Measurements from ENCODE around the gene DDX17.

Gene DDX17

DNA sequence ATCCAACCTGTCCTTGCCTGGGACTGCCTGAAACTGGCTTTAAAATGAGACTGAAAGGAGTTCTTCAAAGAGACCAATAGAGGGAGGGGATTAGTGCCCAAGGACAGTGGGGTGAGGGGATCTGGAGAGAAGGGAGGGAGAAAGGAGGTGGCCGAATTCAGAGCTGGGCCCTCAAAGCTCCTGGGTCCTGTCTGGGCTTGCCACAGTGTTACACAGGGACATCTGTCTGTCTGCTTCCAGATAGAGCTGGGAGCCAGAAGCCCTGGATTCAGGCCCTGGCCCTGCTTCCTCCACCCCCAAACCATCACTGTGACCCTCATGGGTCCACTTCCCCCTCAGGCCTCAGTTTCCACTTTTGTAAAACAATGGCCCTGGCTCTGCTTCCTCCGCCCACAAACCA, 54.7 kb downstream of the DDX17 start:
- Histone ChIP-seq H3K27me3 (ENCODE audit: control insufficient read depth in 2 of 2, insufficient read depth in 2 of 2, low read length in 2 of 2) (peaks cover 30 to 39% of the 10 kb centered on the region in 2 donors), H3K9me3 (ENCODE audit: control insufficient read depth in 2 of 2, low read length in 2 of 2) (no peaks in the 10 kb centered on the region), H3K4me3 (ENCODE audit: low read length in 2 of 2) (no peak overlapping the region), H3K9ac (ENCODE audit: low read depth in 1 of 2, low read length in 2 of 2) (no peak overlapping the region), H3K4me1 (ENCODE audit: control insufficient read depth in 2 of 2, insufficient read depth in 2 of 2, low read length in 2 of 2) (peaks cover 3 to 6% of the 10 kb centered on the region in 2 donors), H3K27ac (ENCODE audit: low read depth in 2 of 2, low read length in 2 of 2) (no peak overlapping the region), H3K36me3 (ENCODE audit: control insufficient read depth in 2 of 2, insufficient read depth in 2 of 2, low read length in 2 of 2) (no peaks in the 10 kb centered on the region)

DNA sequence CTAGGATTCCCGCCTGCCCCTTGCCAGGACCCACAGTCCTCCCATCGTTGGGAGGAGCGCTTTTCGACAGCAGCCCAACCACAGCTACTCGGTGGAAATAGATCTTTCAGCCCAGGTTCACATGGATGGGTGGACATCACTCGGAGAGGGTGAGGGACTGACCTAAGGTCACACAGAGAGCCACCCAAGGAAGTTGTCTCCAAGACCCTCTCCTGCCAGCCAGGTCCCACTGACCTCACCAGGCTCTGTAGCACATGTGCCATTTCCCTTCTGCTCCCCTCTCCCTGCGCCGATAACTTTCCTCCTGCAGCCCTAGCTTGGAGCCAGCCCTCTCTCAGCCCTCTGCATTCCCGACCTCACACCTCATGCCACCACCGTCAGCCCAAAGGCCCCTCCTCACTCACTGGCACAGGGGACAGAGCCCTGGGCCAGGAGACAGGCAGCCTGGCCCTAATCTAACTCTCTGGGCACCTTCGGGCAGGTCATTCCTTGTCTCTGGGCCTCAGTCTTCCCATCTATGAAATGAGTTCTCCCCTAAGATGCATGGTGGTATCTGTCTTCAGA, 55.8 kb downstream of the DDX17 start:
- Histone ChIP-seq H3K36me3 (ENCODE audit: control insufficient read depth in 2 of 2, insufficient read depth in 2 of 2, low read length in 2 of 2) (no peaks in the 10 kb centered on the region), H3K4me1 (ENCODE audit: control insufficient read depth in 2 of 2, insufficient read depth in 2 of 2, low read length in 2 of 2) (peaks cover 3 to 6% of the 10 kb centered on the region in 2 donors), H3K27ac (ENCODE audit: low read depth in 2 of 2, low read length in 2 of 2) (no peak overlapping the region), H3K9ac (ENCODE audit: low read depth in 1 of 2, low read length in 2 of 2) (no peak overlapping the region), H3K4me3 (ENCODE audit: low read length in 2 of 2) (no peak overlapping the region), H3K9me3 (ENCODE audit: control insufficient read depth in 2 of 2, low read length in 2 of 2) (no peaks in the 10 kb centered on the region), H3K27me3 (ENCODE audit: control insufficient read depth in 2 of 2, insufficient read depth in 2 of 2, low read length in 2 of 2) (peaks cover 32 to 35% of the 10 kb centered on the region in 2 donors)

- no peaks in the 10 kb centered on the region for H3K36me3 ChIP-seq (ENCODE audit: control insufficient read depth in 2 of 2, insufficient read depth in 2 of 2, low read length in 2 of 2)
- H3K4me3 ChIP-seq (ENCODE audit: low read length in 2 of 2): no peak overlapping the region
- peaks cover 34 to 37% of the 10 kb centered on the region in 2 donors for H3K27me3 ChIP-seq (ENCODE audit: control insufficient read depth in 2 of 2, insufficient read depth in 2 of 2, low read length in 2 of 2)
- H3K27ac ChIP-seq (ENCODE audit: low read depth in 2 of 2, low read length in 2 of 2): no peak overlapping the region
- no peak overlapping the region for H3K9ac ChIP-seq (ENCODE audit: low read depth in 1 of 2, low read length in 2 of 2)
- H3K9me3 ChIP-seq (ENCODE audit: control insufficient read depth in 2 of 2, low read length in 2 of 2): no peaks in the 10 kb centered on the region
- H3K4me1 ChIP-seq (ENCODE audit: control insufficient read depth in 2 of 2, insufficient read depth in 2 of 2, low read length in 2 of 2): peaks cover 3 to 6% of the 10 kb centered on the region in 2 donors
Observed at GRCh38 chr22:38449776-38450175, 56.3 kb downstream of the DDX17 start.

DNA sequence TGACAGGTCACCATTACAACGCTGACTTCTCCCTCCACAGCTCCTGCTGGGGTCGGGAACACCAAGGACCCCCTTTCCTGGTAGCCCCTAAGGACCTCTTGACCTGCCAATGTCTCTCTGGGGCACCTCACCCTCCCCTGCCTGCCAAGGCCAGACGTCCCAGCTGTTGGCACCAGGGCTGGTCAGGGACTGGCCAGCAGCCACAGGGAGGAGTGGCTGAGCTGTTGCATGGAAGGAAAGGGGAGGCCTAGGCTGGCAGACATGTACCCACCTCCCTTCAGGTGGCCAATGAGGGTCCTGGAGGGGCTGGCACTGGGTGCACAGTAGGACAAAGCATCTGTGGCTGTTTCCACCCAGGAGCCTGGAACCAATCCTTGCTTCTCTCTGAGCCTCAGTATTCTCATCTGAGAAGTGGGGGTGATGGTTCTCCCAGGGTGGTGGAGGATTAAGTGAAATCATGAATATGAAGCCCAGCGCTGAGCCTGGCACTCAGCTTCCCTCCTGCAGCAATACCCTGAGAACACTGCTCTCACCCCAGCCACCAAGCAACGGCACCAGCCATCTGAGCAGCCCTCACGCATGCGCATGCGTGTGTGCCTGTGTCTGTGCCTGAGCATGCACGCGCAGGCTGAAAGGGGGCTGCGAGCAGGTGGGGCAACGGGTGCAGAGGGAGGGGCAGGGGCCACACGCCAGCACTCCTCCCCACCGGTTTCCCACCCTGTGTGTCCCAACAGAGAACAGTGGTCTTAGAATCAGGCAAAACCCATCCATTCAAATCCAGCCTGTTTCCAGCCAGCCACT, 57.0 kb downstream of the DDX17 start:
- Histone ChIP-seq H3K9me3 (ENCODE audit: control insufficient read depth in 2 of 2, low read length in 2 of 2) (no peaks in the 10 kb centered on the region), H3K4me3 (ENCODE audit: low read length in 2 of 2) (no peak overlapping the region), H3K36me3 (ENCODE audit: control insufficient read depth in 2 of 2, insufficient read depth in 2 of 2, low read length in 2 of 2) (no peaks in the 10 kb centered on the region), H3K9ac (ENCODE audit: low read depth in 1 of 2, low read length in 2 of 2) (no peak overlapping the region), H3K4me1 (ENCODE audit: control insufficient read depth in 2 of 2, insufficient read depth in 2 of 2, low read length in 2 of 2) (no peaks in the 10 kb centered on the region), H3K27me3 (ENCODE audit: control insufficient read depth in 2 of 2, insufficient read depth in 2 of 2, low read length in 2 of 2) (peaks cover 34 to 40% of the 10 kb centered on the region in 2 donors), H3K27ac (ENCODE audit: low read depth in 2 of 2, low read length in 2 of 2) (no peak overlapping the region)

GRCh38 chr22:38446018-38446601, 60.0 kb downstream of the DDX17 start:
- Histone ChIP-seq H3K27me3 (ENCODE audit: control insufficient read depth in 2 of 2, insufficient read depth in 2 of 2, low read length in 2 of 2) (peaks cover 24 to 34% of the 10 kb centered on the region in 2 donors), H3K36me3 (ENCODE audit: control insufficient read depth in 2 of 2, insufficient read depth in 2 of 2, low read length in 2 of 2) (no peaks in the 10 kb centered on the region), H3K9ac (ENCODE audit: low read depth in 1 of 2, low read length in 2 of 2) (no peak overlapping the region), H3K9me3 (ENCODE audit: control insufficient read depth in 2 of 2, low read length in 2 of 2) (no peaks in the 10 kb centered on the region), H3K27ac (ENCODE audit: low read depth in 2 of 2, low read length in 2 of 2) (no peak overlapping the region), H3K4me1 (ENCODE audit: control insufficient read depth in 2 of 2, insufficient read depth in 2 of 2, low read length in 2 of 2) (no peaks in the 10 kb centered on the region), H3K4me3 (ENCODE audit: low read length in 2 of 2) (no peak overlapping the region)

DNA sequence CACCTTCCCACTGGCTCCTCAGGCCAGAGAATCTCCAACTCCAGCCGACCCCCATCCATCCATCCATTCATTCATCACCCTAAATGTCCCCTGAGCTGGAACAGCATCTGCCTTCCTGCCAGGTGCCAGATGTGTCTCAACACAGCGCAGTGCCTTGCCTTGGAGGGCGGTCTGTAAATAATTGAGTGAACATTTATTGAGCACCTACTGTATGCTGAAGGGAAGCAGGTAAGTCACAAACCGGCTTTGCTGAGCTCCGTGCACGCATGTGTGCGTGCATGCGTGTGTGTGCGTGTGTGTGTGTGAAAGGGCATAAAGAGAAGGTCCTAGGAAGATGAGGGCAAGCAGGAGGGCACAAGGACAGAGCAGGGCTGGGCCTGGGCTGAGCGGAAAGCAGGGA, 61.3 kb downstream of the DDX17 start:
- H3K4me3 ChIP-seq (ENCODE audit: low read length in 2 of 2): no peak overlapping the region
- no peaks in the 10 kb centered on the region for H3K36me3 ChIP-seq (ENCODE audit: control insufficient read depth in 2 of 2, insufficient read depth in 2 of 2, low read length in 2 of 2)
- H3K9me3 ChIP-seq (ENCODE audit: control insufficient read depth in 2 of 2, low read length in 2 of 2): no peaks in the 10 kb centered on the region
- H3K27me3 ChIP-seq (ENCODE audit: control insufficient read depth in 2 of 2, insufficient read depth in 2 of 2, low read length in 2 of 2): peaks cover 23 to 28% of the 10 kb centered on the region in 2 donors
- no peaks in the 10 kb centered on the region for H3K4me1 ChIP-seq (ENCODE audit: control insufficient read depth in 2 of 2, insufficient read depth in 2 of 2, low read length in 2 of 2)
- no peak overlapping the region for H3K9ac ChIP-seq (ENCODE audit: low read depth in 1 of 2, low read length in 2 of 2)
- H3K27ac ChIP-seq (ENCODE audit: low read depth in 2 of 2, low read length in 2 of 2): no peak overlapping the region

DNA sequence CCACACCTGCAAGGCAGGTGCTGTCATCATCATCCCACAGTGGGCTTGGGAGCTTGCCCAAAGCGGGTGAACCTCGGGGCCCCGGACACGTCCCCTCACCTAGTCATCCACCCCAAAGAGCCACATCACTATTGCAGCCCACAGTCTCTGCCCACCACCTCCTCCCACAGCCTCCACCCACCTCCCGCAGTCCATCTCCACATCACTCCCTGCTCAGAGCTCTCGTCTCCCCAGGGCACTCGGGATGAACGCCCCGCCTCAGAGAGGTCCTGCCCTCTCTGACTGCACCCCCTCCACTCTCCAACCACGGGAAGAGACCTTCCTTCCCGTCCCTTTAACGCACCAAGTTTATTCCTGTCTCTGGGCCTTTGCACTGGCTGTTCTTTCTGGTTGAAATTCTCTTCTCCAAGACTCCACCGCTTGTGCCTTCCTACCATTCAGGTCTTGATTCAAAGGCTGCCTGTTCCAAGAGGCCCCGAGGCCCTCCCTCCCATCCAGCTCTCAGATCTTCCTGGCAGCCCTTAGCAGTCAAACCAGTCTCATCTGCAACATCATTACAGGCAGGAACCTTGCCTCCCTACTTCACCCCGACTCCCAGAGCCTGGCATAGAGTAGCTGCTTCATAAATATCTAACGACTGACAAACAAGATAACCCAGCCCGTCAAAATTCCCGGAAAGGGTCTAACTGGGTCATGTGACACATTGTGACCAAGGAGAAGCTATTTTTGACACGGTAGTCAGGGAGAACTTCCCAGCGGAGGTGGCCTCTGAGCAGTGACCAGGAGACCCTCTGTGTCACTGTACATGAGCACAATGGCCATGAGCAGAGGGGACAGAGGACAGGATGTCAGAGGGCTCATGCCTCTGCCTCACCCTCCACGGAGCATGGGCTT, 62.2 kb downstream of the DDX17 start:
- Histone ChIP-seq H3K27me3 (ENCODE audit: control insufficient read depth in 2 of 2, insufficient read depth in 2 of 2, low read length in 2 of 2) (peaks cover 23 to 24% of the 10 kb centered on the region in 2 donors), H3K4me1 (ENCODE audit: control insufficient read depth in 2 of 2, insufficient read depth in 2 of 2, low read length in 2 of 2) (no peaks in the 10 kb centered on the region), H3K9ac (ENCODE audit: low read depth in 1 of 2, low read length in 2 of 2) (no peak overlapping the region)

DNA sequence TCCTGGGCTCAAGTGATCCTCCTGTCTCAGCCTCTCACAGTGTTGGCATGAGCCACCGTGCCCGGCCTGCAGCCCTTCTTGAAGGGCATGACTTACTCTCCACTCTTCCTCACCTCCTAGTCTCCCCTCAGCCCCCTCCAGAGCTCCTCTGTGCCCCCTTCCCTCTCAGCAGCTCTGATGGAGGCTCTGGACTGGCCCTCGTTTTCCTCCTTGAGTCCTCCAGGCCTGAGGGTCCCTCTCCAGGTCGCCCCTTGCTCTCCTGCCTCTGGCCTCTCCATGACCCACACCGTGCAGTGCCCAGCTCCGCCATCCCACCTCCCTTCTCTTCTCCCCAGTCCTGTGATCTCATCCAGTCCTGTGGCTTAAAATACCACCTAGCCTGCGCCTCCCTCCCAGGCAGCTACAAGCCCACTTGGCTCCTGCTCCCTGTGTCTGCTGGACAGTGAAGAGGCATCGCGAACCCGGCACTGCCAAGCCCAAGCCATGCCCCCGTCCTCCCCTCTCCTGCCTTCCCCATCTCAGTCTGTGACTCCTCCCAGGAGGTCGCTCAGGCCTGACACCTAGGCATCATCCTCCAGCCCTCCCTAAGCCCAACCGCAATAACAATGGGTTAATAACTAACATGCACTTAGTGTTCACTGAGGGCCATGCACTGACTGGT, 63.0 kb downstream of the DDX17 start:
- Histone ChIP-seq H3K27ac (ENCODE audit: low read depth in 2 of 2, low read length in 2 of 2) (no peak overlapping the region), H3K4me3 (ENCODE audit: low read length in 2 of 2) (no peak overlapping the region), H3K27me3 (ENCODE audit: control insufficient read depth in 2 of 2, insufficient read depth in 2 of 2, low read length in 2 of 2) (peaks cover 23 to 24% of the 10 kb centered on the region in 2 donors), H3K9me3 (ENCODE audit: control insufficient read depth in 2 of 2, low read length in 2 of 2) (no peaks in the 10 kb centered on the region), H3K36me3 (ENCODE audit: control insufficient read depth in 2 of 2, insufficient read depth in 2 of 2, low read length in 2 of 2) (no peaks in the 10 kb centered on the region), H3K9ac (ENCODE audit: low read depth in 1 of 2, low read length in 2 of 2) (no peak overlapping the region), H3K4me1 (ENCODE audit: control insufficient read depth in 2 of 2, insufficient read depth in 2 of 2, low read length in 2 of 2) (no peaks in the 10 kb centered on the region)

More for the DNA sequence above, 62.2 kb downstream of the DDX17 start:
- H3K4me3 ChIP-seq (ENCODE audit: low read length in 2 of 2): no peak overlapping the region
- H3K36me3 ChIP-seq (ENCODE audit: control insufficient read depth in 2 of 2, insufficient read depth in 2 of 2, low read length in 2 of 2): no peaks in the 10 kb centered on the region
- H3K27ac ChIP-seq (ENCODE audit: low read depth in 2 of 2, low read length in 2 of 2): no peak overlapping the region
- no peaks in the 10 kb centered on the region for H3K9me3 ChIP-seq (ENCODE audit: control insufficient read depth in 2 of 2, low read length in 2 of 2)

DNA sequence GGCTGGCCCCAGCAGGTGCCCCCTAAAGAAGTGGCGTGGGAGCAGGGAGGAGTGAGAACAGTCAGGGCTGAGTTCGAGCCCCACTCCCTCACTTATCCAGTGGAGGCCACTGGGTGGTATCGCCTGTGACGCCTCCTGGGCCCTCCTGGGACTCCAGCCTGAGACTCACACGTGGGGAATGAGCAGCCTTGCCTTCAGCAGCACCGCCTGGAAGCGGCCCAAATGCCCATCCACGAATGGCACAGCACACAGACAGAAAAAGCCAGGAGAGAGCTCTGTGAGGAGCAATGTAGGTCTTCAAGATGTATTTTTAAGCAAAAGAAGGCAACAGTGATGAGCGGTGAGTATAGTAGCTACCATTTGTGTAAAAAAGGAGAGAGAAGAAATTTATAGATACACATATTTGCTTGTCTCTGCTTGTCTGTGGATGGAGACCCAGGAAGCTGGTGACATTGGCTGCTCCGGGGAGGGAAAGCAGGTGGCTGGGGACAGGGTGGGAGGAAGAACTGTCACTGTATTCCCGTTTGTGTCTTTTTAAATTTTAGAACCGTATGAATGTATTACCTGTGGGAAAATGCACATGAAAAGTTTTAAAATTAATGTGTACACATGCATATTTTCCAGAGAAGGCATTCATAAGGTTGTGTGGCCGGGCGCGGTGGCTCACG, 64.4 kb downstream of the DDX17 start:
- Histone ChIP-seq H3K9ac (ENCODE audit: low read depth in 1 of 2, low read length in 2 of 2) (no peak overlapping the region), H3K4me3 (ENCODE audit: low read length in 2 of 2) (no peak overlapping the region), H3K36me3 (ENCODE audit: control insufficient read depth in 2 of 2, insufficient read depth in 2 of 2, low read length in 2 of 2) (no peaks in the 10 kb centered on the region), H3K4me1 (ENCODE audit: control insufficient read depth in 2 of 2, insufficient read depth in 2 of 2, low read length in 2 of 2) (no peaks in the 10 kb centered on the region), H3K9me3 (ENCODE audit: control insufficient read depth in 2 of 2, low read length in 2 of 2) (no peaks in the 10 kb centered on the region), H3K27ac (ENCODE audit: low read depth in 2 of 2, low read length in 2 of 2) (no peak overlapping the region), H3K27me3 (ENCODE audit: control insufficient read depth in 2 of 2, insufficient read depth in 2 of 2, low read length in 2 of 2) (peaks cover 23 to 24% of the 10 kb centered on the region in 2 donors)
